ENCODE results near the gene BRIP1. TPM values are rescaled to one million over a fixed set of nuclear protein-coding genes. Genes with fewer than 3 reads are reported as not detected.

Gene BRIP1
- total and polyA plus RNA-seq, 2 experiments from 2014 or later = 8.0 to 23.1 TPM

- no peak for TF ChIP-seq ZNF462 (CRISPR knock-in tag; IDR thresholded peaks at IDR 0.05)
- no peak for TF ChIP-seq JUNB (IDR thresholded peaks at IDR 0.05; ENCODE audit: unreplicated experiment)
- TF ChIP-seq NANOG (IDR thresholded peaks at IDR 0.05; ENCODE audit: borderline replicate concordance) = no peak
- TF ChIP-seq ZNF331 (CRISPR knock-in tag; IDR thresholded peaks at IDR 0.05; ENCODE audit: low read depth) = no peak
- no peak for TF ChIP-seq CREB1 (CRISPR knock-in tag; IDR thresholded peaks at IDR 0.05; ENCODE audit: low read depth)
- TF ChIP-seq EZH2phosphoT487 (IDR thresholded peaks at IDR 0.05; ENCODE audit: unreplicated experiment) = no peak
- TF ChIP-seq ZNF114 (CRISPR knock-in tag; IDR thresholded peaks at IDR 0.05) = no peak
Observed at GRCh38 chr17:61723183-61723582, 140.1 kb downstream of the BRIP1 start (continued).

GRCh38 chr17:61722398-61722797 is 140.9 kb downstream of the BRIP1 start:
- no peak overlapping the region for H3K4me3 Mint-ChIP-seq
- peaks cover 12% of the 10 kb centered on the region; the same call in 2 of the 3 replicates for H3K9me3 Mint-ChIP-seq
- Histone ChIP-seq H3K4me1 (ENCODE audit: insufficient read depth) (no peaks in the 10 kb centered on the region), H4K20me1 (replicated peaks; ENCODE audit: insufficient read depth) (no peaks in the 10 kb centered on the region), H3K4me2 (no peak overlapping the region), H3K27ac (ENCODE audit: low read depth) (no peak overlapping the region), H3K36me3 (ENCODE audit: insufficient read depth) (no peaks in the 10 kb centered on the region), H3K27me3 (ENCODE audit: insufficient read depth) (no peaks in the 10 kb centered on the region), H3K9me2 (ENCODE audit: insufficient read depth) (no peaks in the 10 kb centered on the region), H2AFZ (no peak overlapping the region), H3K79me2 (replicated peaks; ENCODE audit: insufficient read depth) (no peaks in the 10 kb centered on the region), H3K4me3 (no peak overlapping the region), H3F3A (replicated peaks; ENCODE audit: low read depth) (no peaks in the 10 kb centered on the region)
- TF ChIP-seq ZNF114 (CRISPR knock-in tag; IDR thresholded peaks at IDR 0.05) (no peak), JUNB (IDR thresholded peaks at IDR 0.05; ENCODE audit: unreplicated experiment) (no peak), CTCF (conservative IDR thresholded peaks at IDR 0.05; ENCODE audit: low read depth in 2 of 2) (no peak), REST (IDR thresholded peaks at IDR 0.05; ENCODE audit: unreplicated experiment) (no peak), EZH2phosphoT487 (IDR thresholded peaks at IDR 0.05; ENCODE audit: unreplicated experiment) (no peak)
- peaks cover 27% of the 10 kb centered on the region; the same call in 2 of the 3 replicates for H3K36me3 Mint-ChIP-seq (ENCODE audit: low read depth)
- ATAC-seq (no peak), DNase-seq (ENCODE audit: low spot score) (no peak)
- no peaks in the 10 kb centered on the region for H3K4me1 Mint-ChIP-seq
- peaks cover 2% of the 10 kb centered on the region for H3K27me3 Mint-ChIP-seq (ENCODE audit: insufficient read depth, low read depth, poor library complexity)
- H3K27ac Mint-ChIP-seq = no peak overlapping the region

All from GM23338 (cell line).